Cardiac muscle cell (in vitro differentiated cells and primary cell): Measurements from ENCODE around the gene SWAP70. TPM values are rescaled to one million over a fixed set of nuclear protein-coding genes. Genes with fewer than 3 reads are reported as not detected.

Source experiments
- DNase-seq, 2 donors: peaks; one replicate each; pipeline versions ENCODE4 v3.0.0 to v3.0.0-alpha.2; 2010 to 2017; ENCODE audit warnings: low read depth in 1 of 2, low spot score in 1 of 2
- H3K27ac ChIP-seq: fragments of 200-600 bp; sonication (generic); 2 replicates; pipeline ENCODE4 v1.5.1; 2016
- H3K27me3 ChIP-seq: fragments of 200-600 bp; sonication (generic); 2 replicates; pipeline ENCODE4 v1.6.0; 2016; ENCODE audit warnings: control low read depth
- H3K36me3 ChIP-seq: fragments of 200-600 bp; sonication (generic); 2 replicates; pipeline ENCODE4 v1.5.1; 2016; ENCODE audit warnings: control low read depth
- H3K4me1 ChIP-seq: fragments of 200-600 bp; sonication (generic); 2 replicates; pipeline ENCODE4 v1.8.1; 2017; ENCODE audit warnings: low read depth, mild to moderate bottlenecking, mixed run types
- H3K4me3 ChIP-seq: fragments of 200-600 bp; sonication (generic); 2 replicates; pipeline ENCODE4 v1.5.1; 2016; ENCODE audit warnings: mild to moderate bottlenecking
- H3K9me3 ChIP-seq: fragments of 200-600 bp; sonication (generic); 2 replicates; pipeline ENCODE4 v1.5.1; 2017; ENCODE audit warnings: low read depth, mild to moderate bottlenecking, control low read depth
- CTCF ChIP-seq: IDR thresholded peaks from 2 replicates; pipeline ENCODE4 v1.5.1; 2012; ENCODE audit warnings: low read depth, mild to moderate bottlenecking, low read length
- polyA plus RNA-seq: library from polyadenylated mRNA; unstranded; fragments of >200 nt; fragmentation: Nextera tagmentation; extraction: Ambion mirVana; gene quantifications from 2 replicates; pipeline ENCODE4 v1.2.1, GENCODE V29; 2016
- total RNA-seq: library from RNA; depleted of rRNA; stranded (reverse); fragments of >200 nt; gene quantifications from 2 replicates; pipeline ENCODE4 v1.2.3, GENCODE V29; 2016

Gene SWAP70
- total and polyA plus RNA-seq, 2 experiments from 2014 or later, result 10.9 to 11.1 TPM

DNA sequence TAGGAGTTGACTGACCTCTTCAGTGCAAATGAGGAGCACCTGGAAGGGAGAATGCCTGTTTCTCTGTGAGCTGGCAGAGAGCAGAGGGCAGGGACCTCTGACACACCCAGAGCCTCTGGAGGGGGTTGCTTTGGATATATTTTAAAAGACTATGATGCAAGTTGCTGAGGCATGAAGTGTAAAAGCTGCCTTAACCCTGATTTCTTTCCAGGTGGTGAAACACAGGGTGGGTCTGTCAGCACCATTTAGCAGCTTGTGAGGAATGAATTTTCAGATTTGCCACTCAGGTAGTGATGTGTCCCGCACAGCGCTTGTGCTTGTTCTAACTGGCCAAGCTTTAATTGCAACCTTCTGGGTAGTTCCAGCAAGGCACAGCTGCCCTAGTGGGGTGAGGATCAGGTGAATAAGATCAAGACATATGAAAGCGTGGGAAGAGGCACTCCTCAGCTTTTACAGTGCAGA, 90.2 kb downstream of the SWAP70 start:
- Histone ChIP-seq H3K36me3 (no peaks in the 10 kb centered on the region), H3K4me1 (peaks cover 10% of the 10 kb centered on the region), H3K9me3 (no peaks in the 10 kb centered on the region), H3K4me3 (no peak overlapping the region), H3K27ac (peak overlapping the region; percentile 26), H3K27me3 (no peaks in the 10 kb centered on the region)
- TF ChIP-seq CTCF, result no peak
- no peak for DNase-seq

- H3K27ac ChIP-seq, result no peak overlapping the region
- no peak for TF ChIP-seq CTCF
- peak in 1 of 2 donors; percentile 91 for DNase-seq
- H3K36me3 ChIP-seq, result no peaks in the 10 kb centered on the region
- peaks cover 25% of the 10 kb centered on the region for H3K4me1 ChIP-seq
- H3K4me3 ChIP-seq, result no peak overlapping the region
- H3K27me3 ChIP-seq, result no peaks in the 10 kb centered on the region
- H3K9me3 ChIP-seq, result no peaks in the 10 kb centered on the region
Measured at GRCh38 chr11:9755561-9756185, 91.8 kb downstream of the SWAP70 start.

GRCh38 chr11:9756461-9756860, 92.6 kb downstream of the SWAP70 start:
- TF ChIP-seq CTCF, result no peak
- H3K4me3 ChIP-seq, result no peak overlapping the region
- H3K36me3 ChIP-seq, result no peaks in the 10 kb centered on the region
- H3K27me3 ChIP-seq, result no peaks in the 10 kb centered on the region
- H3K9me3 ChIP-seq, result no peaks in the 10 kb centered on the region
- H3K27ac ChIP-seq, result no peak overlapping the region
- peaks cover 25% of the 10 kb centered on the region for H3K4me1 ChIP-seq
- no peak for DNase-seq

- no peak overlapping the region for H3K27ac ChIP-seq
- H3K9me3 ChIP-seq, result no peaks in the 10 kb centered on the region
- H3K4me1 ChIP-seq, result peaks cover 25% of the 10 kb centered on the region
- H3K4me3 ChIP-seq, result no peak overlapping the region
- no peak for TF ChIP-seq CTCF
- H3K36me3 ChIP-seq, result no peaks in the 10 kb centered on the region
- H3K27me3 ChIP-seq, result no peaks in the 10 kb centered on the region
- no peak for DNase-seq
Measured at GRCh38 chr11:9756878-9757277, 93.0 kb downstream of the SWAP70 start.

DNA sequence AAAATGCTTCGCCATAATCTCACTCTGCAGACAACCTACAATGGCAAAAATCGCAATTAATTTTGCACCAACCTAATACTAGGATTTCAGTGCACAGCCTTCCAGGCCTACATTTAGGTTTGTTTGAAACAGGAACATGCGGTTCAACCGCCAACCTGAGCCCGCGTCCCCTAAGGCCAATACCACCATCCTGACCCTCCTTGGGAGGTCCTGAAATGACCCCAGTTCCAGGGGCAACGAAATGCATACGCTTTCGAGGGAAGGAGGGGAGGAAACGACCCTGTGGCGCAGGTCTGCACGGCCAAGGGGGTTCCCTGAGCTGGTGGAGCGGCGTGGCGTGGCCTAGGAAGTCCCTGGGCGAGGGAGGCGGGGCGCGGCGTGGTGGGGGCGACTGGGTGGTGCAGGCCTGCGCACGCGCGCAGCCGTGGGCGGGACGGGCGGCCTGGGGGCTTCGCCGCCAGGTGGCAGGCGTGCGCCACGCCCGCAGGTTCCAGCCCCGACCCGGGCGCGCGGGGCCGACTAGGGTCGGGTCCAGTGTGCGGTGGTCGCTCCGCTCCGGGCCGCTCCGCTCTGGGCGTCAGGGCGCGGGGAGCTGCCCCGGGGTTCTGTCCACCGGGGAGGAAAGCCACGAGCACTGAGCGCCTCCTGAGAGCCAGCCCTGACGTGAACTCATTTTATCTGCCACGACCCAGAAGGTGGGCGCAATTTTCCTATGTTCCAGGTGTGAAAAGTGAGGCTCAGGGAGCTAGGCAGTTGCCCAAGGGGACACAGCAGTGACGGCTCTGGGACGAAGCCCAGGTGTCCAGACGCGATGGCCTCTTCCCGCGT, 94.1 kb downstream of the SWAP70 start:
- Histone ChIP-seq H3K9me3 (no peaks in the 10 kb centered on the region), H3K27ac (peak overlapping the region; percentile 68), H3K27me3 (no peaks in the 10 kb centered on the region), H3K36me3 (no peaks in the 10 kb centered on the region), H3K4me3 (peak overlapping the region; percentile 17), H3K4me1 (peaks cover 28% of the 10 kb centered on the region)
- TF ChIP-seq CTCF, result peak; percentile 38
- DNase-seq, result peak; percentile 85 to 86
